K562 (cell line): ENCODE results near the gene TTBK1. TPM values are rescaled to one million over a fixed set of nuclear protein-coding genes. Genes with fewer than 3 reads are reported as not detected.
A peak's percentile ranks its signal among the peaks of the same experiment; 100 is the strongest.

ENCODE experiments used
- ATAC-seq: fragments of 200-7000 bp; cut with Tn5 transposase; 3 replicates; pipeline ENCODE4 v1.9.1; 2020; ENCODE audit warnings: moderate library complexity
- BruUV-seq: library from RNA; stranded (reverse); fragments of 400-500 nt; replicated peaks from 2 replicates; lab custom pipeline; 2021; lab: Mats Ljungman, UMichigan
- CTCF ChIA-PET: fragments of 300-600 bp; formaldehyde crosslinking; extraction: SDS; loops from one replicate; lab custom pipeline; 2021; ENCODE audit warnings: low intra/inter-chr PET ratio; lab: Yijun Ruan, JAX
- POLR2A ChIA-PET: fragments of 300-600, 350-650 bp; sonication (Branson Sonifier 250); formaldehyde crosslinking; extraction: SDS; loops from one replicate; lab custom pipeline; 2021; ENCODE audit warnings: antibody characterized with exemption, inconsistent platforms; lab: Yijun Ruan, JAX
- DNase-seq, 4 experiments: peaks; one replicate each; pipeline versions ENCODE4 v3.0.0 to v3.0.0-alpha.2; 2011 to 2018; ENCODE audit warnings: low spot score in 3 of 4, mixed read lengths in 3 of 4; ENCODE audit errors: extremely low read depth in 1 of 4
- FAIRE-seq: peaks from 2 replicates; lab custom pipeline; 2011; peaks lifted over from hg19 to GRCh38; lab: Jason Lieb, UNC
- H2AFZ ChIP-seq: 2 replicates; pipeline ENCODE4 v1.6.0; 2011; ENCODE audit warnings: low read depth, low read length, control low read depth, inconsistent platforms
- H3K27ac ChIP-seq: fragments of 200-600 bp; 3 replicates; pipeline ENCODE4 v1.8.0; 2011; ENCODE audit warnings: low read depth, mild to moderate bottlenecking, control low read depth, inconsistent platforms, low read length, moderate library complexity, mixed read lengths; ENCODE audit errors: extremely low read depth
- H3K27me3 ChIP-seq, 2 experiments: fragments of 300-600 bp in 1 of 2; 2 replicates in 1 of 2; 3 replicates in 1 of 2; pipeline versions ENCODE4 v1.6.0 to v1.8.0; 2011; ENCODE audit warnings: inconsistent platforms in 2 of 2, low read length in 2 of 2, mild to moderate bottlenecking in 1 of 2, mixed read lengths in 1 of 2, moderate library complexity in 1 of 2; ENCODE audit not compliant: control insufficient read depth in 2 of 2, insufficient read depth in 2 of 2
- H3K36me3 ChIP-seq: fragments of 300-600 bp; 3 replicates; pipeline ENCODE4 v1.8.0; 2011; ENCODE audit warnings: mild to moderate bottlenecking, low read length, inconsistent platforms; ENCODE audit not compliant: control insufficient read depth, insufficient read depth
- H3K4me1 ChIP-seq, 2 experiments: fragments of 200-600 bp in 1 of 2; replicated peaks in 1 of 2; 2 replicates in 1 of 2; 3 replicates in 1 of 2; pipeline versions ENCODE4 v1.5.1 to v1.8.0; 2011; ENCODE audit warnings: inconsistent platforms in 2 of 2, low read length in 2 of 2, mild to moderate bottlenecking in 1 of 2, mixed read lengths in 1 of 2, moderate library complexity in 1 of 2; ENCODE audit not compliant: control insufficient read depth in 2 of 2, insufficient read depth in 2 of 2
- H3K4me2 ChIP-seq: 2 replicates; pipeline ENCODE4 v1.6.1; 2011; ENCODE audit warnings: low read length, control low read depth, inconsistent platforms, mixed read lengths; ENCODE audit not compliant: insufficient read depth
- H3K4me3 ChIP-seq: fragments of 200-600 bp; sonication (generic), shearing (Covaris generic); 2 replicates; pipeline ENCODE4 v1.5.1; 2016; ENCODE audit warnings: control low read depth, inconsistent platforms
- H3K79me2 ChIP-seq: fragments of 200-600 bp; 3 replicates; pipeline ENCODE4 v1.8.0; 2011; ENCODE audit warnings: low read length, inconsistent platforms; ENCODE audit not compliant: control insufficient read depth, insufficient read depth
- H3K9ac ChIP-seq, 2 experiments: 2 replicates each; pipeline versions ENCODE4 v1.6.0 to v1.6.1; 2011; ENCODE audit warnings: low read depth in 2 of 2, low read length in 2 of 2, control low read depth in 1 of 2, inconsistent platforms in 1 of 2, mild to moderate bottlenecking in 1 of 2, mixed read lengths in 1 of 2; ENCODE audit not compliant: insufficient read depth in 1 of 2
- H3K9me1 ChIP-seq: one replicate; pipeline ENCODE4 v1.6.0; 2011; ENCODE audit warnings: inconsistent platforms, mild to moderate bottlenecking, low read length, moderate library complexity; ENCODE audit not compliant: control insufficient read depth, insufficient read depth
- H3K9me3 ChIP-seq: replicated peaks from 2 replicates; pipeline ENCODE4 v1.5.1; 2011; ENCODE audit warnings: low read depth, low read length, inconsistent platforms; ENCODE audit not compliant: control insufficient read depth, insufficient read depth
- H4K20me1 ChIP-seq: replicated peaks from 2 replicates; pipeline ENCODE4 v1.6.1; 2011; ENCODE audit warnings: low read length, inconsistent platforms, mixed read lengths; ENCODE audit not compliant: control insufficient read depth, insufficient read depth
- E2F3 ChIP-seq: fragments of 250-450 bp; sonication (Bioruptor Pico); IDR thresholded peaks from 2 replicates; pipeline ENCODE4 v1.4.0; 2020; ENCODE audit warnings: mild to moderate bottlenecking
- EP400 ChIP-seq: fragments of 450-650 bp; IDR thresholded peaks from 2 replicates; pipeline ENCODE4 v1.6.1; 2017; ENCODE audit warnings: antibody characterized with exemption, mild to moderate bottlenecking, moderate library complexity
- ETV1 ChIP-seq: fragments of 450-650 bp; conservative IDR thresholded peaks from 2 replicates; pipeline ENCODE4 v1.6.1; 2016; ENCODE audit warnings: missing genetic modification characterization, control low read depth, low read depth, missing compliant biosample characterization
- FOS ChIP-seq: IDR thresholded peaks from 3 replicates; pipeline ENCODE4 v1.6.1; 2011; ENCODE audit not compliant: insufficient read length; ENCODE audit errors: extremely low read depth
- IRF2 ChIP-seq: sonication (generic); formaldehyde crosslinking; IDR thresholded peaks from 2 replicates; pipeline ENCODE4 v1.8.1; 2022; ENCODE audit warnings: mild to moderate bottlenecking, missing genetic modification reagents
- SMAD4 ChIP-seq: fragments of 250-450 bp; sonication (Bioruptor Pico); conservative IDR thresholded peaks from 2 replicates; pipeline ENCODE4 v1.8.0; 2021; ENCODE audit warnings: inconsistent platforms, mild to moderate bottlenecking, moderate library complexity
- THAP7 ChIP-seq: fragments of 250-450 bp; sonication (Bioruptor Pico); IDR thresholded peaks from 2 replicates; pipeline ENCODE4 v1.5.0; 2021
- U2AF2 ChIP-seq: fragments of 200-400 bp; formaldehyde crosslinking; optimal IDR thresholded peaks from 2 replicates; pipeline ENCODE3; 2017; ENCODE audit warnings: low read depth, mild to moderate bottlenecking, low read length
- USF1 ChIP-seq: sonication (generic); formaldehyde crosslinking; IDR thresholded peaks from 2 replicates; pipeline ENCODE4 v1.9.0; 2022; ENCODE audit warnings: mild to moderate bottlenecking, missing genetic modification reagents
- WHSC1 ChIP-seq: IDR thresholded peaks from one replicate; pipeline ENCODE4 v1.6.1; 2012; ENCODE audit warnings: low read length, control low read depth, inconsistent platforms
- ZNF175 ChIP-seq: fragments of 200-800 bp; sonication (Bioruptor generic); IDR thresholded peaks from 2 replicates; pipeline ENCODE4 v1.6.1; 2016; ENCODE audit warnings: low read depth, mild to moderate bottlenecking, missing genetic modification characterization, missing compliant biosample characterization
- ZNF592 ChIP-seq: fragments of 450-650 bp; IDR thresholded peaks from 2 replicates; pipeline ENCODE4 v1.6.1; 2017; ENCODE audit warnings: antibody characterized with exemption, mild to moderate bottlenecking
- WGBS: fragments of 100-300 bp; shearing (Covaris generic); methylation state at CpG from one replicate; pipeline ENCODE4 v1.1.6; 2016; ENCODE audit warnings: low coverage, mixed read lengths; ENCODE audit not compliant: insufficient coverage; ENCODE audit errors: missing lambda C conversion rate; 5-methylcytosine and 5-hydroxymethylcytosine counted together
- in situ Hi-C: fragments of 300-500 bp; cut with MboI; formaldehyde crosslinking; loops from 4 replicates; pipeline ENCODE4 v1.15.0; 2018; ENCODE audit warnings: inconsistent platforms, mixed read lengths
- intact Hi-C: fragments of 100-400 bp; cut with micrococcal nuclease; formaldehyde crosslinking; loops from 2 replicates; pipeline ENCODE4 v1.14.2; 2022
- polyA plus RNA-seq, 8 experiments: library from polyadenylated mRNA; depleted of rRNA in 4 of 8; stranded (reverse) in 5 of 8; unstranded in 3 of 8; fragments of >200 nt; fragmentation: Nextera tagmentation in 2 of 8; fragmentation: Illumina TruSeq in 1 of 8; extraction: Ambion mirVana in 2 of 8; extraction: Trizol in 1 of 8; gene quantifications; 2 replicates each; pipeline versions ENCODE4 v1.2.1 to v1.2.3, GENCODE V29; 2011 to 2014; ENCODE audit warnings: inconsistent platforms in 1 of 8, missing spikeins in 1 of 8
- total RNA-seq, 7 experiments: library from RNA; depleted of rRNA in 6 of 7; stranded (reverse); fragments of >200 nt in 6 of 7; fragmentation: Illumina TruSeq in 2 of 7; extraction: Trizol in 2 of 7; gene quantifications; 2 replicates each; pipeline versions ENCODE4 v1.2.1 to v1.2.3, GENCODE V29; 2011 to 2021; ENCODE audit warnings: low replicate concordance in 1 of 7
- TF ChIP-seq, protein P1 (sequence below): fragments of 450-650 bp; IDR thresholded peaks from 2 replicates; pipeline ENCODE4 v1.6.1; 2014; ENCODE audit warnings: low read depth, mild to moderate bottlenecking, moderate library complexity, borderline replicate concordance
- TF ChIP-seq, protein P2 (sequence below): IDR thresholded peaks from 2 replicates; pipeline ENCODE4 v1.6.1; 2011; ENCODE audit not compliant: insufficient read length; ENCODE audit errors: extremely low read depth

The TTBK1 gene
- total and polyA plus RNA-seq, 9 of the 15 experiments (the other 6 are each of a cell fraction or from before 2014, with no cell fraction given): not detected

- Histone ChIP-seq H3K9me3 (no peaks in the 10 kb centered on the region), H4K20me1 (no peaks in the 10 kb centered on the region), H3K9ac (peak overlapping the region in 1 of 2 experiments; percentile 54; a peak in 2 of 4 replicates), H3K36me3 (no peaks in the 10 kb centered on the region), H3K27ac (no peak overlapping the region), H3K4me3 (no peak overlapping the region), H3K79me2 (no peaks in the 10 kb centered on the region), H2AFZ (no peak overlapping the region), H3K27me3 (peaks cover 40 to 78% of the 10 kb centered on the region in 2 experiments), H3K4me2 (no peak overlapping the region), H3K4me1 (peaks cover 0 to 25% of the 10 kb centered on the region in 2 experiments; a peak in 2 of 5 replicates), H3K9me1 (no peaks in the 10 kb centered on the region)
- CTCF ChIA-PET: no interaction called here
- WGBS: 12% methylated on average over 11 of the region's 11 CpGs
- DNase-seq (no peak), FAIRE-seq (no peak), ATAC-seq (no peak)
- intact Hi-C loops (no loop called here), in situ Hi-C loops (no loop called here)
- no TSS peak for BruUV-seq
- POLR2A ChIA-PET: interaction anchor here (0.6 to 1.2 kb wide), 3 partner anchors 20 to 294 kb away, joined by 3 read pairs; no protein-coding TSS in a partner anchor
- TF ChIP-seq EP400 (no peak), WHSC1 (no peak), ZNF592 (no peak), U2AF2 (no peak), USF1 (no peak), ETV1 (tag) (no peak), ZNF175 (CRISPR knock-in tag) (no peak), IRF2 (CRISPR knock-in tag) (no peak), E2F3 (CRISPR knock-in tag) (no peak), THAP7 (CRISPR knock-in tag) (no peak), SMAD4 (no peak), FOS (no peak)
- TF ChIP-seq, protein P1, sequence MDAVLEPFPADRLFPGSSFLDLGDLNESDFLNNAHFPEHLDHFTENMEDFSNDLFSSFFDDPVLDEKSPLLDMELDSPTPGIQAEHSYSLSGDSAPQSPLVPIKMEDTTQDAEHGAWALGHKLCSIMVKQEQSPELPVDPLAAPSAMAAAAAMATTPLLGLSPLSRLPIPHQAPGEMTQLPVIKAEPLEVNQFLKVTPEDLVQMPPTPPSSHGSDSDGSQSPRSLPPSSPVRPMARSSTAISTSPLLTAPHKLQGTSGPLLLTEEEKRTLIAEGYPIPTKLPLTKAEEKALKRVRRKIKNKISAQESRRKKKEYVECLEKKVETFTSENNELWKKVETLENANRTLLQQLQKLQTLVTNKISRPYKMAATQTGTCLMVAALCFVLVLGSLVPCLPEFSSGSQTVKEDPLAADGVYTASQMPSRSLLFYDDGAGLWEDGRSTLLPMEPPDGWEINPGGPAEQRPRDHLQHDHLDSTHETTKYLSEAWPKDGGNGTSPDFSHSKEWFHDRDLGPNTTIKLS: no peak
- TF ChIP-seq, protein P2, sequence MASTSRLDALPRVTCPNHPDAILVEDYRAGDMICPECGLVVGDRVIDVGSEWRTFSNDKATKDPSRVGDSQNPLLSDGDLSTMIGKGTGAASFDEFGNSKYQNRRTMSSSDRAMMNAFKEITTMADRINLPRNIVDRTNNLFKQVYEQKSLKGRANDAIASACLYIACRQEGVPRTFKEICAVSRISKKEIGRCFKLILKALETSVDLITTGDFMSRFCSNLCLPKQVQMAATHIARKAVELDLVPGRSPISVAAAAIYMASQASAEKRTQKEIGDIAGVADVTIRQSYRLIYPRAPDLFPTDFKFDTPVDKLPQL: no peak
Observed at GRCh38 chr6:43276577-43277305, 33.5 kb downstream of the TTBK1 start.
